OCI-LY1 (cell line): ENCODE measurements around the gene EPDR1.

ENCODE experiments used
- H2AFZ ChIP-seq: fragments of 200-600 bp; sonication (generic), shearing (Covaris generic); 2 replicates; pipeline ENCODE4 v1.6.0; 2014; ENCODE audit warnings: antibody characterized with exemption, mild to moderate bottlenecking, low read length
- H3F3A ChIP-seq: fragments of 200-600 bp; sonication (generic), shearing (Covaris generic); 2 replicates; pipeline ENCODE4 v1.6.0; 2014; ENCODE audit warnings: mild to moderate bottlenecking, antibody characterized with exemption, low read length, moderate library complexity; ENCODE audit not compliant: insufficient read depth
- H3K27ac ChIP-seq: fragments of 200-600 bp; sonication (generic); 2 replicates; pipeline ENCODE4 v1.5.1; 2014; ENCODE audit warnings: low read length, mixed run types, mild to moderate bottlenecking, low read depth; ENCODE audit not compliant: poor library complexity, severe bottlenecking
- H3K27me3 ChIP-seq: fragments of 200-600 bp; sonication (generic); 2 replicates; pipeline ENCODE4 v1.6.0; 2014; ENCODE audit warnings: antibody characterized with exemption, mild to moderate bottlenecking, low read length, moderate library complexity; ENCODE audit not compliant: insufficient read depth
- H3K36me3 ChIP-seq: fragments of 200-600 bp; sonication (generic); 2 replicates; pipeline ENCODE4 v1.6.1; 2014; ENCODE audit warnings: mild to moderate bottlenecking, antibody characterized with exemption, low read length, moderate library complexity, mixed read lengths; ENCODE audit not compliant: insufficient read depth
- H3K4me1 ChIP-seq: fragments of 200-600 bp; sonication (generic); 2 replicates; pipeline ENCODE4 v1.5.1; 2014; ENCODE audit warnings: mild to moderate bottlenecking, low read length, moderate library complexity; ENCODE audit not compliant: insufficient read depth, severe bottlenecking
- H3K4me2 ChIP-seq: fragments of 200-600 bp; sonication (generic), shearing (Covaris generic); 2 replicates; pipeline ENCODE4 v1.6.1; 2014; ENCODE audit warnings: low read length
- H3K4me3 ChIP-seq: fragments of 200-600 bp; sonication (generic); 2 replicates; pipeline ENCODE4 v1.5.1; 2014; ENCODE audit warnings: low read length, low read depth, mild to moderate bottlenecking, mixed read lengths; ENCODE audit not compliant: poor library complexity, severe bottlenecking
- H3K79me2 ChIP-seq: fragments of 200-600 bp; shearing (Covaris generic); 2 replicates; pipeline ENCODE4 v1.6.1; 2016; ENCODE audit warnings: mixed run types, low read length, mixed read lengths; ENCODE audit not compliant: insufficient read depth
- H3K9ac ChIP-seq: fragments of 200-600 bp; sonication (generic), shearing (Covaris generic); 2 replicates; pipeline ENCODE4 v1.6.1; 2014; ENCODE audit warnings: mild to moderate bottlenecking, low read length, mixed read lengths
- H3K9me2 ChIP-seq: fragments of 200-600 bp; sonication (generic), shearing (Covaris generic); 2 replicates; pipeline ENCODE4 v1.6.1; 2014; ENCODE audit warnings: low read depth, mild to moderate bottlenecking, low read length, mixed read lengths
- H3K9me3 ChIP-seq: fragments of 200-600 bp; shearing (Covaris generic); 2 replicates; pipeline ENCODE4 v1.6.1; 2014; ENCODE audit warnings: low read length, mixed read lengths
- H4K20me1 ChIP-seq: fragments of 200-600 bp; sonication (generic), shearing (Covaris generic); 2 replicates; pipeline ENCODE4 v1.6.0; 2016; ENCODE audit warnings: mild to moderate bottlenecking, low read length; ENCODE audit not compliant: insufficient read depth
- CTCF ChIP-seq: fragments of 200-600 bp; sonication (generic), shearing (Covaris generic); IDR thresholded peaks from 2 replicates; pipeline ENCODE4 v1.5.1; 2017; ENCODE audit warnings: mild to moderate bottlenecking, antibody characterized with exemption, low read length, moderate library complexity, mixed read lengths
- EZH2 ChIP-seq: fragments of 200-600 bp; sonication (generic), shearing (Covaris generic); IDR thresholded peaks from 2 replicates; pipeline ENCODE4 v1.8.0; 2017; ENCODE audit warnings: borderline replicate concordance, mixed run types, mild to moderate bottlenecking, antibody characterized with exemption, low read length, moderate library complexity, mixed read lengths

EPDR1 gene

GRCh38 chr7:37927773-37928444 is 7.5 kb downstream of the EPDR1 start:
- no peak overlapping the region for H3K9ac ChIP-seq
- TF ChIP-seq CTCF (no peak), EZH2 (no peak)
- H3K4me1 ChIP-seq: no peaks in the 10 kb centered on the region
- no peaks in the 10 kb centered on the region for H4K20me1 ChIP-seq
- H3K36me3 ChIP-seq: no peaks in the 10 kb centered on the region
- H3K79me2 ChIP-seq: no peaks in the 10 kb centered on the region
- no peaks in the 10 kb centered on the region for H3K9me3 ChIP-seq
- H3K9me2 ChIP-seq: no peaks in the 10 kb centered on the region
- H2AFZ ChIP-seq: no peak overlapping the region
- H3K4me3 ChIP-seq: no peak overlapping the region
- no peak overlapping the region for H3K4me2 ChIP-seq
- no peaks in the 10 kb centered on the region for H3F3A ChIP-seq
- H3K27me3 ChIP-seq: no peaks in the 10 kb centered on the region
- H3K27ac ChIP-seq: no peak overlapping the region

- Histone ChIP-seq H3K9ac (no peak overlapping the region), H3K9me2 (no peaks in the 10 kb centered on the region), H3F3A (no peaks in the 10 kb centered on the region), H3K27me3 (no peaks in the 10 kb centered on the region), H3K36me3 (no peaks in the 10 kb centered on the region), H3K4me2 (no peak overlapping the region), H3K9me3 (no peaks in the 10 kb centered on the region), H3K4me1 (no peaks in the 10 kb centered on the region), H3K27ac (no peak overlapping the region), H2AFZ (no peak overlapping the region), H4K20me1 (no peaks in the 10 kb centered on the region), H3K4me3 (no peak overlapping the region), H3K79me2 (no peaks in the 10 kb centered on the region)
- TF ChIP-seq EZH2 (no peak), CTCF (no peak)
Observed at GRCh38 chr7:37928878-37929277, 8.4 kb downstream of the EPDR1 start.

- Histone ChIP-seq H2AFZ (no peak overlapping the region), H3K9me3 (no peaks in the 10 kb centered on the region), H3K79me2 (no peaks in the 10 kb centered on the region), H3K9ac (no peak overlapping the region), H3K4me3 (no peak overlapping the region), H3K36me3 (no peaks in the 10 kb centered on the region), H4K20me1 (no peaks in the 10 kb centered on the region), H3K27ac (no peak overlapping the region), H3K4me2 (no peak overlapping the region), H3F3A (no peaks in the 10 kb centered on the region), H3K4me1 (no peaks in the 10 kb centered on the region), H3K27me3 (no peaks in the 10 kb centered on the region), H3K9me2 (no peaks in the 10 kb centered on the region)
- TF ChIP-seq CTCF (no peak), EZH2 (no peak)
Observed at GRCh38 chr7:37930226-37930948, 9.9 kb downstream of the EPDR1 start.
